ENCODE measurements around the gene TSPAN16.

The TSPAN16 gene

DNA sequence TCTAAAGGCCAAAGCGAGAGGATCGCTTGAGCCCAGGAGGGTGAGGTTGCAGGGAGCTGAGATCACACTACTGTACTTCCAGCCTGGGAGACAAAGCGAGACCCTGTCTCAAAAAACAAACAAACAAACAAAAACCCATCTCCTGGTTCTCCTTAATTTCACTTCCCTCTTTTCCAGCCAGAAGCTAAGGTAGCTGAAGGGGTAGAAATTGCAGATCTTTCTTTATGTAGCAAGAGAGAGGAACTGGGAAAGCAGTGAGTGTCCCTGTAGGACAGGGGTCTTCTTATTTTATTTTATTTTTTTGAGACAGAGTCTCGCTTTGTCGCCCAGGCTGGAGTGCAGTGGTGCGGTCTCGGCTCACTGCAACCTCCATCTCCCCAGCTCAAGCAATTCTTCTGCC lies 4.5 kb upstream of the TSPAN16 start:
- Histone ChIP-seq H3K4me3 (ENCODE audit: control insufficient read depth in 1 of 7, extremely low read depth in 1 of 7, insufficient read depth in 4 of 7, low read depth in 2 of 7, low read length in 6 of 7) (no peak overlapping the region), H3K27ac (ENCODE audit: insufficient read depth in 1 of 2, low read depth in 1 of 2, low read length in 2 of 2, poor library complexity in 1 of 2, severe bottlenecking in 2 of 2) (no peak overlapping the region), H3K36me3 (ENCODE audit: control insufficient read depth in 4 of 4, insufficient read depth in 4 of 4, low read length in 3 of 4) (no peaks in the 10 kb centered on the region), H3K9me3 (ENCODE audit: control extremely low read depth in 1 of 5, control insufficient read depth in 4 of 5, insufficient read depth in 2 of 5, low read depth in 1 of 5, low read length in 4 of 5) (no peaks in the 10 kb centered on the region), H3K4me1 (ENCODE audit: control extremely low read depth in 1 of 4, control insufficient read depth in 4 of 4, insufficient read depth in 4 of 4, low read length in 3 of 4) (peaks cover 2 to 23% (median 23%) of the 10 kb centered on the region in 4 experiments), H3K27me3 (replicated peaks in 2 of 5; ENCODE audit: control insufficient read depth in 4 of 5, insufficient read depth in 5 of 5, low read length in 4 of 5) (peaks cover 0 to 8% (median 0%) of the 10 kb centered on the region in 5 experiments)
- WGBS (ENCODE audit: insufficient coverage): 100% methylated on average over 3 of the region's 7 CpGs
- POLR2A ChIA-PET: no interaction called here
- CTCF ChIA-PET: interaction anchor here (0.7 to 4.0 kb wide), 6 partner anchors 31 to 191 kb away, joined by 3 to 18 read pairs (median 6); no protein-coding TSS in a partner anchor
- DNase-seq: no peak

- no peaks in the 10 kb centered on the region for H3K9me3 ChIP-seq (ENCODE audit: control extremely low read depth in 1 of 5, control insufficient read depth in 4 of 5, insufficient read depth in 2 of 5, low read depth in 1 of 5, low read length in 4 of 5)
- H3K4me1 ChIP-seq (ENCODE audit: control extremely low read depth in 1 of 4, control insufficient read depth in 4 of 4, insufficient read depth in 4 of 4, low read length in 3 of 4): peaks cover 2 to 23% (median 21%) of the 10 kb centered on the region in 4 experiments
- peaks cover 0 to 6% (median 0%) of the 10 kb centered on the region in 5 experiments for H3K27me3 ChIP-seq (replicated peaks in 2 of 5; ENCODE audit: control insufficient read depth in 4 of 5, insufficient read depth in 5 of 5, low read length in 4 of 5)
- WGBS (ENCODE audit: insufficient coverage): no CpG with 5 or more reads among the region's 1 CpG
- no peak overlapping the region for H3K4me3 ChIP-seq (ENCODE audit: control insufficient read depth in 1 of 7, extremely low read depth in 1 of 7, insufficient read depth in 4 of 7, low read depth in 2 of 7, low read length in 6 of 7)
- CTCF ChIA-PET: interaction anchor here (0.7 to 4.0 kb wide), 4 partner anchors 11 to 89 kb away, joined by 3 to 18 read pairs (median 4); no protein-coding TSS in a partner anchor
- POLR2A ChIA-PET: no interaction called here
- H3K27ac ChIP-seq (ENCODE audit: insufficient read depth in 1 of 2, low read depth in 1 of 2, low read length in 2 of 2, poor library complexity in 1 of 2, severe bottlenecking in 2 of 2): no peak overlapping the region
- no peak for DNase-seq
- no peaks in the 10 kb centered on the region for H3K36me3 ChIP-seq (ENCODE audit: control insufficient read depth in 4 of 4, insufficient read depth in 4 of 4, low read length in 3 of 4)
Measured at GRCh38 chr19:11291991-11292390, 4.0 kb upstream of the TSPAN16 start.

DNA sequence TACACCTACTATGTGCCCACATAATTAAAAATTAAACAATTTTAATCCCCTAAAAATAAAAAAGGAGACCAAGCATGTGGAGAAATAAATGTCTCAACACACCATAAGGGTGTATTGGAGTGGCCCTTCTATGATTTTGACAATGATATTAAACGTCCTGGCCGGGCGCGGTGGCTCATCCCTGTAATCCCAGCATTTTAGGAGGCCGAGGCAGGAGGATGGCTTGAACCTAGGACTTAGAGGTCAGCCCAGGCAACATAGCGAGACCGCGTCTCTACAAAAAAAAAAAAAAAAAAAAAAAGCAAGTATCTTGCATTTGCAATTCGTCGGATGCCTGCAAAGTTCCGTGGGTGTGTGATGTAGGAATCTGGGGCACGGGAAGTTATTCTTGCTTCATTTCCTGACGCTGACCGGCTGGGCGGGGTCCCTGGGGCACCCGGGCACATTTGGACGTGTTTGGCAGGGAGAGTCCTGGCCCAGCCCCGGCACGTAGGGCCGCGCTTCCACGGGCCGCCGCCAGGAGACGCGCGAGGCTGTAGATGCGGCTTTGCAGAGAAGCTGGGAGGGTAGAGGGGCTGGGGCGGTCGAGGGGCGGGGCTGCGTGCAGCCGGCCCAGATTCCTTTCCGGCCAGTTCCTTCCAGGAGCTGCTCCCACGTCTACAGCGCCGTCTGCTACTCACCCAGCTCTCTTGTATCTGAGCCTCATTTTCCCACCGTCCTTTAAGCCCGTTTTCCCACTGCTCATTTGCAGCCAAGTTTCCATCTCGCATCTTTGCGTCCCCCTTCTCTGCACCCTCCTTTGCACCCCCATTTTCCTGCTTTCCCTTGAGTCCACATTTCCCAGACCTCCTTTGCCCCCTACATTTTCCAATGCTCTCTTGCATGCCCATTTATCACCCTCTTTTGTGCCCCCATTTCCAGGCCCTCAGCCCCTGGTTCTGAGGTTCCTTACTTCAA lies 2.2 kb upstream of the TSPAN16 start:
- DNase-seq: peak; percentile 89 to 91 (median 90)
- H3K36me3 ChIP-seq (ENCODE audit: control insufficient read depth in 4 of 4, insufficient read depth in 4 of 4, low read length in 3 of 4): no peaks in the 10 kb centered on the region
- H3K4me3 ChIP-seq (ENCODE audit: control insufficient read depth in 1 of 7, extremely low read depth in 1 of 7, insufficient read depth in 4 of 7, low read depth in 2 of 7, low read length in 6 of 7): peak overlapping the region in 5 of 7 experiments; percentile 3 to 76 (median 53)
- no peak overlapping the region for H3K27ac ChIP-seq (ENCODE audit: insufficient read depth in 1 of 2, low read depth in 1 of 2, low read length in 2 of 2, poor library complexity in 1 of 2, severe bottlenecking in 2 of 2)
- CTCF ChIA-PET: interaction anchor here (0.6 to 1.5 kb wide), 18 partner anchors 11 to 189 kb away, joined by 3 to 8 read pairs (median 3); partner anchors contain the start of genes CCDC159, SWSAP1 and TMEM205
- peaks cover 2 to 23% (median 22%) of the 10 kb centered on the region in 4 experiments for H3K4me1 ChIP-seq (ENCODE audit: control extremely low read depth in 1 of 4, control insufficient read depth in 4 of 4, insufficient read depth in 4 of 4, low read length in 3 of 4)
- no peaks in the 10 kb centered on the region for H3K9me3 ChIP-seq (ENCODE audit: control extremely low read depth in 1 of 5, control insufficient read depth in 4 of 5, insufficient read depth in 2 of 5, low read depth in 1 of 5, low read length in 4 of 5)
- WGBS (ENCODE audit: insufficient coverage): 4% methylated on average over 35 of the region's 41 CpGs
- POLR2A ChIA-PET: interaction anchor here (0.7 to 0.8 kb wide), 2 partner anchors 9 to 28 kb away, joined by 5 to 10 read pairs; no protein-coding TSS in a partner anchor
- H3K27me3 ChIP-seq (replicated peaks in 2 of 5; ENCODE audit: control insufficient read depth in 4 of 5, insufficient read depth in 5 of 5, low read length in 4 of 5): peaks cover 0 to 4% (median 0%) of the 10 kb centered on the region in 5 experiments

- DNase-seq: no peak
- Histone ChIP-seq H3K27ac (ENCODE audit: insufficient read depth in 1 of 2, low read depth in 1 of 2, low read length in 2 of 2, poor library complexity in 1 of 2, severe bottlenecking in 2 of 2) (no peak overlapping the region), H3K9me3 (ENCODE audit: control extremely low read depth in 1 of 5, control insufficient read depth in 4 of 5, insufficient read depth in 2 of 5, low read depth in 1 of 5, low read length in 4 of 5) (peaks cover 0 to 1% (median 0%) of the 10 kb centered on the region in 5 experiments), H3K36me3 (ENCODE audit: control insufficient read depth in 4 of 4, insufficient read depth in 4 of 4, low read length in 3 of 4) (no peaks in the 10 kb centered on the region), H3K4me1 (ENCODE audit: control extremely low read depth in 1 of 4, control insufficient read depth in 4 of 4, insufficient read depth in 4 of 4, low read length in 3 of 4) (peaks cover 4 to 26% (median 24%) of the 10 kb centered on the region in 4 experiments), H3K27me3 (replicated peaks in 2 of 5; ENCODE audit: control insufficient read depth in 4 of 5, insufficient read depth in 5 of 5, low read length in 4 of 5) (peaks cover 0 to 4% (median 0%) of the 10 kb centered on the region in 5 experiments), H3K4me3 (ENCODE audit: control insufficient read depth in 1 of 7, extremely low read depth in 1 of 7, insufficient read depth in 4 of 7, low read depth in 2 of 7, low read length in 6 of 7) (no peak overlapping the region)
- ChIA-PET CTCF (interaction anchor here (0.9 to 2.2 kb wide), 8 partner anchors 16 to 82 kb away, joined by 3 to 10 read pairs (median 4); partner anchors contain the start of genes CCDC159, RAB3D and TMEM205), POLR2A (interaction anchor here (0.8 to 1.3 kb wide), 2 partner anchors 25 to 30 kb away, joined by 3 to 5 read pairs; no protein-coding TSS in a partner anchor)
- 100% methylated on average over 1 of the region's 4 CpGs for WGBS (ENCODE audit: insufficient coverage)
Measured at GRCh38 chr19:11295180-11295579, 780 bp upstream of the TSPAN16 start.

- H3K4me1 ChIP-seq (ENCODE audit: control extremely low read depth in 1 of 4, control insufficient read depth in 4 of 4, insufficient read depth in 4 of 4, low read length in 3 of 4): peaks cover 4 to 36% (median 34%) of the 10 kb centered on the region in 4 experiments
- WGBS (ENCODE audit: insufficient coverage): 92% methylated on average over 6 of the region's 7 CpGs
- ChIA-PET POLR2A (interaction anchor here (1.2 to 1.3 kb wide), 2 partner anchors 26 to 29 kb away, joined by 4 to 5 read pairs; no protein-coding TSS in a partner anchor), CTCF (interaction anchor here (1.2 to 2.2 kb wide), 10 partner anchors 10 to 150 kb away, joined by 3 to 10 read pairs (median 5); partner anchors contain the start of genes CCDC159, RAB3D and TMEM205)
- no peak overlapping the region for H3K27ac ChIP-seq (ENCODE audit: insufficient read depth in 1 of 2, low read depth in 1 of 2, low read length in 2 of 2, poor library complexity in 1 of 2, severe bottlenecking in 2 of 2)
- H3K9me3 ChIP-seq (ENCODE audit: control extremely low read depth in 1 of 5, control insufficient read depth in 4 of 5, insufficient read depth in 2 of 5, low read depth in 1 of 5, low read length in 4 of 5): peaks cover 0 to 2% (median 0%) of the 10 kb centered on the region in 5 experiments
- H3K36me3 ChIP-seq (ENCODE audit: control insufficient read depth in 4 of 4, insufficient read depth in 4 of 4, low read length in 3 of 4): no peaks in the 10 kb centered on the region
- no peak overlapping the region for H3K4me3 ChIP-seq (ENCODE audit: control insufficient read depth in 1 of 7, extremely low read depth in 1 of 7, insufficient read depth in 4 of 7, low read depth in 2 of 7, low read length in 6 of 7)
- no peak for DNase-seq
- H3K27me3 ChIP-seq (replicated peaks in 2 of 5; ENCODE audit: control insufficient read depth in 4 of 5, insufficient read depth in 5 of 5, low read length in 4 of 5): peaks cover 0 to 4% (median 0%) of the 10 kb centered on the region in 5 experiments
Measured at GRCh38 chr19:11296264-11296663, 304 bp downstream of the TSPAN16 start.

DNA sequence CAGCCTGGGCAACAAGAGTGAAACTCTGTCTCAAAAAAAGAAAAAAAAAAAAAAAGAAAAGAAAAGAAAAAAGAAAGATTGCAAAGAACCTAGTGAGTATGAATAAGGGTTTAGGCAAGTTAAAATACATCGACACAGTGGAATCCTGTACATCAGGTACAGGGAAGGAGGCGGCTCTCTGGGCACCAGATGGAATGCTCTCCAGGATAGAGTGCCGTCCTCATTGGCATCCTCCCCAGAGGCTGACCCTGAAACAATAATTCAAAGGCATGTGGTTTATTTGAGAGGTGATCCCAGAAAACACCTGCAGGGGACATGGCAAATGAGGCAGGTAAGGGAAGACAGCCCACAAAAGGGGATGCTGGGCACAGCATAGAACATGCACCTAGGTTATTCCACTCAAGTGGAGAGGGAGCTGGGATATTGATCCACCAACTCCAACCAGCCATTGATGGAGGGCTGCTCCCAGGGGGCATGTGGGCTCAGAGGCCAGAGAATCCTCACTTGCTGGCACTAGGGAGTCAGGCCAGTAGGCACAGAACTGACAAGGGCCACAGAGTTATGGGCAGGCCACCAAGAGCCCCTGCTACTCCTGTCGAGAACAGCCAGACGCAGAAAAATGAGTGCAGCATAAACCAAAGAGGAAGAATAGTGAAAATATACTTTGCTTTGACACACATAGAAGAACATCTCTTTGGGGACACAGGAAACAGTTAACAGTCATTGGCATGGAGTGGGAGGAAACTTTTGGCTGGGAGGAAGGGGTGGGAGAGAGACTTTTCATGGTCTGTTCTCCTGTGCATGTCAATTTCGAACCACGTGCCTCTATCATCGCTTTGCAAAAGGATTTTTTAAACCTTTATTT lies 4.2 kb downstream of the TSPAN16 start:
- DNase-seq: no peak
- H3K4me1 ChIP-seq (ENCODE audit: control extremely low read depth in 1 of 4, control insufficient read depth in 4 of 4, insufficient read depth in 4 of 4, low read length in 3 of 4): peaks cover 4 to 25% (median 23%) of the 10 kb centered on the region in 4 experiments
- 60% methylated on average over 4 of the region's 8 CpGs for WGBS (ENCODE audit: insufficient coverage)
- CTCF ChIA-PET: no interaction called here
- no peak overlapping the region for H3K4me3 ChIP-seq (ENCODE audit: control insufficient read depth in 1 of 7, extremely low read depth in 1 of 7, insufficient read depth in 4 of 7, low read depth in 2 of 7, low read length in 6 of 7)
- peaks cover 0 to 2% (median 0%) of the 10 kb centered on the region in 5 experiments for H3K9me3 ChIP-seq (ENCODE audit: control extremely low read depth in 1 of 5, control insufficient read depth in 4 of 5, insufficient read depth in 2 of 5, low read depth in 1 of 5, low read length in 4 of 5)
- POLR2A ChIA-PET: no interaction called here
- no peak overlapping the region for H3K27ac ChIP-seq (ENCODE audit: insufficient read depth in 1 of 2, low read depth in 1 of 2, low read length in 2 of 2, poor library complexity in 1 of 2, severe bottlenecking in 2 of 2)
- no peaks in the 10 kb centered on the region for H3K36me3 ChIP-seq (ENCODE audit: control insufficient read depth in 4 of 4, insufficient read depth in 4 of 4, low read length in 3 of 4)
- no peaks in the 10 kb centered on the region for H3K27me3 ChIP-seq (replicated peaks in 2 of 5; ENCODE audit: control insufficient read depth in 4 of 5, insufficient read depth in 5 of 5, low read length in 4 of 5)
